Measurements from ENCODE around the gene KCNQ1OT1.

DNA sequence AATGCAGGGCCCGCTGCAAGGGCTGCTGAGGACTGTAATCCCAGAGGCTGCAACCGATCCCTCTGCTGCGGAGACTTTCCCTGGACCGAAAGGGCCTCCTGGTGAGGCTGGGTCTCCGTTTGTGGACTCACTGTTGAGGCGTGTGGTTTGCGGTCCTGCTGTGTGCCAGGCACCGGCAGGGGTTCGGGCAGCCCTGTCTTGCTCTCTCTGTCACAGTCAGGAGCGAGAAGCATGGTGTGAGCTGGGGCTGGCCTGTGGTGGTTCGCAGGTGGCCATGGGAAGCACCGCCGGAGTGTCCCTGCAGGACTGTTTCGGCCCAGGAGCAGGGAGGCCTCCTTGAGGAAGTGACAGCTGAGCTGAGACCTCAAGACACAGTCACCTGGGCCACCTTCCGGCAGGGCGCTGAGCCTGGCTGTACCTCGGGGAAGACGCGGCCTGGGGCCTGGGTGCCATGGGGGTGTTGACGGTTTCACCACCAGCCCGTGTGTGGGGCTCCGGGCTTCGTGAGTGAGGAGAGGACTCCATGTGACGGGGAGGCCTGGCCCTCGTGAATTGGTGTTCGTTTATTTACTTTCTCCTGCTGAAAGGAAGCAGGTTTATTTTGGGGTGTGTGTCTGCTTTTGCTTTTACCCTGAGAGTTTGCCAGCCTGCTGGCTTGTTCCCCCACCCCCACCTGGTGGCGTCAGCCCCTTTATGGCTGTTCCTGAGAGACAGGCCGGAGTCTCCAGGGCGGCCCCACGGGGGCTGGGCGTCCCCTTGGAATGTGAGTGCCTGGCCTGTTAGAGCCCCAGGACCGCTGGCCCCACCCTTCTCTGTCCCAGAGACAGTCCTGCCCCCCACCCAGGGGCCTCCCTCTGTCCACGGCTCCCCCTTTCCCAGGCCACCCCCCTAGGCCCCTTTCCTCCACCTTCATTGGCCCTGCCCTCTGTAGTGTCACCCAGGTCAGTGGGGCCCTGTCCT is 122.5 kb downstream of the KCNQ1OT1 start:
- TF ChIP-seq CTCF (IDR thresholded peaks at IDR 0.05) (no peak), EZH2 (IDR thresholded peaks at IDR 0.05) (no peak), EZH2phosphoT487 (IDR thresholded peaks at IDR 0.05) (no peak)
